ENCODE data around the gene KCNMA1.
A peak's percentile ranks its signal among the peaks of the same experiment; 100 is the strongest.

Gene KCNMA1

DNA sequence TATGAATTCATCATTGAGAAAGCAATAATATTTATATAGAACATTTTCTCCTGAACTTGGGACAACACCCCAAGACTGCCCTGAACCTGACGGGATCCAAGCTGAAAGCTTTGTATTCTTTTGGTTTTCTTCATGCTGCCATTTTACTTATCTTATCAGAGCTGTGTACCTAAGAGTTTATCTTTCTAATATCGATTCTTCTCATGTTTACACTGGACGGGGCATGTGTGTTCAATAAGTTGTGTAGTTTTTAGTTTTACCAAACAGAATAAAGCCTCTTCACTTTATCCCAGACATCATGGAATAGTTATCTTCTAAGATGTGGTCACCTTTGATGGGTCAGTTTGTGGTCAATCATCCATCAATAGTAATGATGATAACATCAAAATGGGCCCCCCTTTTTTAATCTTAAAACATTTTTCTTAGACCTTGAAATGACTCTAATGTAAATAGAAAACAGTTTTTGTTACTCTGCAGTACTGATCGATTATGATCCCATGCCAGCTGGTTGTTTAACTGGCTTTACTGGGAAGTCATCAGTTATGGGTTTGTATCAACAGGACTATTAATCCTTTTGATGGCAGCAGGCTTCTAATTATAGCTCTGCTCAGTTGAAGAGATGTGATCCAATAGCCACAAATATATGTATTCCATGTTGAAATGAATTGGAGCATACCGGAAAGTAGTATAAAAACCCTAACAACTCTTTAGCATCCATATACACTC, 446.1 kb downstream of the KCNMA1 start:
- no peak for DNase-seq

DNA sequence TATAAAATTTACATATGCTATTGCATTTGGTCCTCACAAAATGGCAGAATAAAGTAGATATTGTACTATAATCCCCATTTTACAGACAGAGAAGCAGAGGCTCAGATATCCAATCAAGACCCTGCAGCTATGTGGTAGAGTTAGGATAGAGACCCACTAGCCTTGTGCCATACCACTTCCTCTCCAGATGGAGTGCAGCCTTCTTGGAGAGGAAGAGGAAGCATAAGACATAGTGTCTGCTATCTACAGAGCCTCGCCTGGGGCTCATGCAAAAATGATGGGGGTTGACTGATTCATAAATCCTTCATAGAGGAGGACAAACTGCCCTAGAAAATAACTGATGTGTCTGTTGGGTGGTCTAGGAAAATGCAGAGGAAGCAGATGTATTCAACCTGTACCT, 447.3 kb downstream of the KCNMA1 start:
- no peak for DNase-seq

DNA sequence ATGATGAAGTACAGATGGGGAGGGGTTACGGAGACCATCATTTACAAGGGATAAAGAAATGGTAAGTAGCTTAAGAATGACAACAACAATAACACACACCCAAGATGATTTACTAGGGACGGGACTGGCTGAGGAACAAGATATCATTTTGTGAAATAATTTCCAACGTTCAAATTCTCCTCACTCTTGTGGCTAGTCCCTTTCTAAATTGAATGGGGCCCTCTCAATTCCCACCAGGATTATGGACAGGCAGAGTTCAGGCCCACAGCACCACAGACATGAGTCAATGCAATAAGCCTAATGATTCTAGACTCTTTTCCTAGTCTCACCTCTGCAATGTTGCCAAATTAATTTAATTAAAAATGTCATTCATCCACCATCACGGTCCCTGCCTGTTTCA, 448.1 kb downstream of the KCNMA1 start:
- DNase-seq: no peak

DNA sequence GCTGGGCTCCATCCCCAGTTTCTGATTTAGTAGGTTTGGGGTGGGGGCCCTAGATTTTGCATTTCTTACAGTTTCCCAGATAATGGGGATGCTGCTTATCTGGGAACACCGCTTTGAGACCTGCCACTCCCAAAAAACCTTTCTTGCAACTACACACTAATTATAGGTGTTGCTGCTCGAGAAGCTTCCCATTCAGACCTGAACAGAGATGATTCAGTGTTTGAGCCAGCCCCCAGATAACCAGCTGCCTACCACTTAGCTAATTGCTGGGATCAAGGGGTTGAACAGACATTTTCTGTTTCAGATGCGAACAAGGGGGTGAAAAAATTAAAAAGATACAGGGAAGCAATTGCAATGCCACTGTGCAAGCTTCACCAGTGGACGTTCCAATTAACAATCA, 448.5 kb downstream of the KCNMA1 start:
- no peak for DNase-seq

DNA sequence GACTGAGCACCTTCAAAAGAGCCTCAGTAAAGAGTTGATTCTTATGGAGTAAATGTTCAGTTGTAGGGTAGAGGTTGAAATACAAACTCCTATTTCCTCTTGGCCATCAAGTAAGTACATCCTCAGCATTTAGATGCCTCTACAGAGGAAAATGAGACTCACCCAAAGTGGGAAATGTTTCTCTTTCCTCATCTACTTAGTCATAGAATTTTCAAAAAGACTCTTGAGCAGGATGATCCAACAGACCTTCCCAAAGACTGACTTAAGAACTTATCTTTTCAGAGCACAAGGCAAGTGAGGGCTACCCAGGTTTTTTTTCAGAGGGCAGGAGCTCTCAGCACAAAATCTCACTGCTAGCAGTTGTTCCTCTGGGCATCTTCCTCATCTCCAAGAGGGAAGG, 449.1 kb downstream of the KCNMA1 start:
- DNase-seq: no peak

DNA sequence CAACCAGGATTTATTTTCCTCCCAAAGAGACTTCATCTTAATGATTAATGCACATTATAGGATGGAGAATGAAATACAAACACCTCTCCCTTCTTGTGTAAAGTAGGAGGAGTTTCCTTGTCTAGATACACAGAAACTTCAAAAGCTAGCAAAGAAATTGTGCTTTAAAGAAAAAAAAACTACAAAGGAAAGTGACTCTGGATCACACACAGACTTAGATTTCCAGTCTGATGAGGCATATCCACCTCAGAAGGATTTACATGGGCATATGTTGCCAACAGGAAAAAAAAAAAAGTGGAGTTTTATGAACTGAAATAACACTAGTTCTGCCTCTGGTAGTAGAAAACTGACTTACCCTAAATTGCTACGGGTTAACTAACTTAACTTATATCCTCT, 449.6 kb downstream of the KCNMA1 start:
- no peak for DNase-seq

DNA sequence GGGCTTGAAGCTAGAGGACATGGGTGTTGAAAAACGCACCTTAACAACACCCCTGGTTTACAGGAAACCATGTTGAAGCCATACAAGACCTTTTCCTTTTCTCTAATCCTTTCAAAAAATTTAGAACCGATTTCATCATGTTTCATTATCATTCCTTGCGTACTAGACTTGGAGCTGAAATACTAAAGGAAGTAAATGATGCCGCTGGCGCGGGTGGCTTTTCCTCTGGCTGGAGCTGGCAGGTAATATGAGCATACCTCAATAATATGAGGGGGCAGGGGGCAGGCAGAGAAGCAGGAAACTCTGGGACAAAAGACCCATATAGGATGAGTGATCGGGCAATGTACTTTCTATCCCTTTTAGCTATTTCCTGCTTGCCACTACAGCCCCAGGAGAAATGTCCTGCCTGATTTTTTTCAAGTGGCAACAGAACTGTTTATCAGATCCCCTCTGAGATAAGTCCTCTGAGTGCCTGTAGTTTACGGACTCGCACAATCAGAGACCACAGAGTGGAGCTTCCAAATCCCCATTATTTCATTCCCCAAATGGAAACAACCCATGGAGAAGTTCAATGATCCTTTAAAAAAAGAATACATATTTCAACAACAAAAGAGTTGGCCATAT, 450.1 kb downstream of the KCNMA1 start:
- no peak for DNase-seq

DNA sequence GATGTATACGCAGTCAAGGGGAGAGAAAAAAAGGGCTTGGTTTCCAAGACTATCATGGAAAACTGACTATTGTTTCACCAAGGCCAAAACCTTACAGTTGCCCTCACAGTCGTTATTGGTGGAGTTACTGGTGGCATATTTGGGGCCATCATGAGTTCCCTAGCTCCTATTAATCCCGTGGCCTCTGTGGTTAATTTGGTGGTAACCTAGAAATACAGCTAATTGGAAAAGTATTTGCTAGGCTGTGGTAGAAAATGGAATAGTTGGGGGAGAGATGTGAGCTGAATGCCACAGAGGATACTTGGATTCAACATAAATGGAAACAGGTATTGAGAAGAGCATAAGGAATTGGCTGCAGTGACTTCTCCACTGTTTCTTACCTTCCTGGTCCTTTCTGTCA, 450.7 kb downstream of the KCNMA1 start:
- DNase-seq: no peak

DNA sequence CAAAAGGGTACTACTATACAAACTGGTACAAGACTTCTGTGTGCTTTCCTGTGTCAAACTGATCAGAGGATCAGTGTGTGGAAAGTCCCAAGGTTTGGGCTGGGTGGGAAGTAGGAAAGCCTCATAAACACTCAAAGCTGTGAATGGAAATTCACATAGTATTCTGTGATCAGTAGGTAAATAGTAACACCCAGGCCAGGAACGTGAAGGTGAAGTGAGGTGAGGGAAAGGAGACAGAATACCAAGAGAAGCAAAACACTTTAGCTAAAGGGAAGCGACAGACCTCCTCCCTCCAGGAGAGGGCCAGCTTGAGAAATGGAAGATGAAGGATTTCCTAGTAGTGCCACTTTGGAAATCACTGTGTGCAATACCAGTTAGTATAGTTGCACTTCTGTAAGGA, 451.9 kb downstream of the KCNMA1 start:
- DNase-seq: no peak

DNA sequence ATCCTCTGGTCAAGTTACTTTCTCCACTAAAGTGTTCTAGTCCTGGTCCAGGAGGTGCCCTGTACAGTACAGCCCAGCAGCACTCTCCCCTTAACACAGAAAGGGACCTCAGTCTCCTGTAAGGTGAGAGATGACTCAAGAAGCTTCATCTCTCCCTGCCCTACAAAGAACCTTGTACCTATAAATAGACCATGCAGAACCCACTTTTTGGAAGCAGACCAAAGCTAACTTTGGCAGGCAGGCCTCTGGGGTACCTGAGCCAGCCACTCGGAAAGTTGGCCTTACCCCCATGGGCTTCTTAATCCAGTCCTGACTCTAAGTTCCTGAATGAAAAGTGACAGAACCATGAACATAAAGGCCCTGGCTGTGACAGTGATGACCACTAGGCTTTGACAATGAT, 454.8 kb downstream of the KCNMA1 start:
- DNase-seq: no peak

DNA sequence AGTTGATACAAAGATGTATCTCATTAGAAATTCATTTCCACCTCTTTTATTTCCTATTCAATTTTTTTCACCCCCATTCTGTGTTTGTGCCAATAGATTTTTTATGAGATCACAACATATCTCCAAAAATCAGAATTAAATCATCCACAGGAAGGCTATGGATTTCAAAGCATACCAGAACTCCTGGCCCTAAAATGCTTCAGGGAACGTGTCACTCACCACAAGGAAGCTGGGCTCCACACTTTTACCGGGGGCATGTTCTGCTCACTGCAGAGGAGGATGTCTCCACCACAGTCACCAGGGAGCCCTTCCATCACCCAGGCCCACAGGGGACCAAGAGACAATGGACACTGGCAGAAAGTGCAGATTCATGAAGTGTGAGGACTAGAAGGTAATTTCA, 456.8 kb downstream of the KCNMA1 start:
- no peak for DNase-seq

DNA sequence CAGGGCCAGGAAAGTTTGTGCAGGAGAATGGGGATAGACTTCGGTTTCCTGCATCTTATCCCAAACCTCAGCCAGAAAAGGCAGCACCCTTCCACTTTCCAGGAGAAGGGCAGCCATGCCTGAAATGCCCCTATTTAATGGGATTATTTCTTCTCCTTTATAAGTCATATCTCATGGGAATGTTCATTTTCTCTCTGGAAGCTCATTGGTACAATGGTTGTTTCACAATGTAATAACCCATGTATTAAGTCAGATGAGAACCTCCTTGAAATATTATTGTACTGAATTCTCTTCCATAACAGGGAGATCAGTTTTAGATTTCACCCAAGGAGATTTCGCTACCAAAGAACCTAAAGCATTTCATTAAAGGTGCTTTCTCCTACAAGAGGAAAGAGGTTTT, 457.5 kb downstream of the KCNMA1 start:
- no peak for DNase-seq

DNA sequence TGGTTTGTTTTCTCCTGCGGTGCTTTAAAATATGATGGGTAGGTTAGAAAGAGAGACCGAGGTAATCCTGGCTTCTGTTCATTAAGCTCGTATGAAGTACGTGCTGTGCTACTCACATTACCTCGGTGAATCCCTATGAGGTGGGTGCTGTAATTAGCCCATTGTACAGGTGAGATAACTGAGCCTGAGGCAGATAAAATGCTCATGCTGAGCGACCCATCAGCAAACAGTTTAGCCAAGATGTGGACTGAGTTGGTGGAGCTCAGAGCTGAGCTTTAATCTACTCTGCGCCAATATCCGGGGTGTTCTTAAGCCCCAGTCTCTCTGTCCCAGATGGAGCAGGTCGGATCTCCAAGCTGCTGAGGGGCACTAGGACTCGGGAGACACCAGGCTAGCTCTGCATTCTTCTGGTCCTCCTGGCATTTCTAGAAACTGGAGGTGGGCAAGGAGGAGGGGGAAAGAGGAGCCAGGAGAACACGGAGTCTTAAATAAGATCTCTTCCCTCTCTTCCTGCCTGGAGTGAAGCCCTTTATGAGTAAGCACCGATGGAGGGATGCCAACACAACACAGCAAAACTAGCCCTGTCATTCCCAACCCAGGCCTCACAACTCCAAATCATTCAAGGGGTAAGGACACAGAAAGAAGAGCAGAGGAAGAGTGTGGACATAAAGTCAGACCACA, 458.5 kb downstream of the KCNMA1 start:
- DNase-seq: no peak

DNA sequence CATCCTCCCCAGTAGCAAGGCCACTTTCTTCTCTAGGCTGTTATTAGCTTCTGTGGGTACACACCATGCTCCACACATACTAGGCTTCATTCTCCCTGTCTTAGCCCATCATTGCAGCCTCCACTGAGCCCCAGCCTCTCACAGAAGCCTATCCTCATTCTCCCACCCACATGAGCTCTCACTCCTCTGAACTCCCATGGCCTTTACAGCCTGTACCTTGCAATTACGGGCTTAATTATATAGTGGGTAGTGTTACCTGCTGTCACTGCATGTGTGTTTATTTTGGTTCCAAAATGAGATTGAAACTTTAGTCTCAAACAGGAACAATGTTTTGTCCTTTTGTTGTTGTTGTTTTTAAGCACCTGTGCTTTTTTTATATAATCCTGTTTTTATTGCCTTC, 460.0 kb downstream of the KCNMA1 start:
- no peak for DNase-seq

DNA sequence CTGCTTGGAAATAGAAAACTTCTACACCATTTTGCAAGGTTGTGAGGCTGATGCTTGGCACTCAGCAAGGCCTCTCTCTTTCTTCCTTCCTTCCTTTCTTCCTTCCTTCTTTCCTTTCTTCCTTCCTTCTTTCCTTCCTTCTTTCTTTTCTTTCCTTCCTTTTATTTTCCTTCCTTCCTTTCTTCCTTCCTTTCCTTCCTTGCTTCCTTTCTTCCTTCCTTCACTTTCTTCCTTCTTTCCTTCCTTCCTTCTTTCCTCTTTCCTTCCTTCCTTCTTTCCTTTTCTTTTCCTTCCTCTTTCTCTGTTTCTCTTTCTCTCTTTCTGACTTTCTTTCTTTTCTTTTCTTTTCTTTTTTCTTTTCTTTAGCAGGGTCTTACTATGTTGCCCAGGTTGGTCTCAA, 460.4 kb downstream of the KCNMA1 start:
- no peak for DNase-seq

DNA sequence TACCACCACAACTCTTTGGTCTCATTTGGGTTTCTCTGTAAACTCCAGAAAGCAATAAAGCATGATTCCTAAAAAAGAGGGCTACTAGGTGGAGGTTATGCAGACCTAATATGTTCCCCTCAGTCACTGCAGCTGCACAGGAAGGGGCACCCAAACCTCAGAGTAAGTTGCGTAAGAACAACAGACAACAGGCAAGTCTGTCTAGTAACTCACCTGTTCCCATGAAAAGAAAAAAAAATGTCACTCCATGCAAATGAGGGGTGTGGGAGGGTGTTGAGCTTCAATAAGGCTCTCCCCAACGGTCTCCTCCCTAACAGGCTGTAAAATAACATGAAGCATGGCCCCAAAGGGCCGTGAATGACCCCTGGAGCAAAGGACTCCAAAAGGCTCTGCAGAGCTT, 461.4 kb downstream of the KCNMA1 start:
- no peak for DNase-seq

DNA sequence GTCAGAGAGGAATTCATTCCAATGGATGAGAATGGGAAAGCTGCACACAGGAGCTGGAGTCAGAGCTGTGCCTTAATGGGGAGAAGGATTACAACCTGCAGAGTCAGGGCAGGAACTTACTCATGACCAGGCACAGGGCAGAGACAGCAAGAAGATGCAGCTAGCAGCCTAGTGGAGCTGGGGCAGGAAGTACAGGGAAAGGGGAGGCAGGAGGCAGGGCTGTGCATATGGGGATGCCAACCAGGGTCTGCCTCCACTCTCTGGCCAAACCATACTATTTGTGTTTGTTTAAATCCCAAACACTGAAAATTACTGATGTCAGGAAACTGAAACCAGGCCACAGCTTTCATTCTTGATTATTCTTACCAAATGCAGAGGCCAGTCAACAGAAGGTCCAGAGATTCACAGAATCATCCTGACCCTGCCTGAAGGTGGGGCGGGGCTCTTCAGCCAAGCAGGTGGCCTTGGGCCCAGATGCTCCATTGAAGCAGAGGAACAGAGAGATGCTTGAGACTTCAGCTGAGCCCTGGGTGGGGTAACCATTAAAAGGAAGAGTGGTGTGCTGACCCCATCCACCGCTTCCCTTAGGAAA, 461.9 kb downstream of the KCNMA1 start:
- no peak for DNase-seq

DNA sequence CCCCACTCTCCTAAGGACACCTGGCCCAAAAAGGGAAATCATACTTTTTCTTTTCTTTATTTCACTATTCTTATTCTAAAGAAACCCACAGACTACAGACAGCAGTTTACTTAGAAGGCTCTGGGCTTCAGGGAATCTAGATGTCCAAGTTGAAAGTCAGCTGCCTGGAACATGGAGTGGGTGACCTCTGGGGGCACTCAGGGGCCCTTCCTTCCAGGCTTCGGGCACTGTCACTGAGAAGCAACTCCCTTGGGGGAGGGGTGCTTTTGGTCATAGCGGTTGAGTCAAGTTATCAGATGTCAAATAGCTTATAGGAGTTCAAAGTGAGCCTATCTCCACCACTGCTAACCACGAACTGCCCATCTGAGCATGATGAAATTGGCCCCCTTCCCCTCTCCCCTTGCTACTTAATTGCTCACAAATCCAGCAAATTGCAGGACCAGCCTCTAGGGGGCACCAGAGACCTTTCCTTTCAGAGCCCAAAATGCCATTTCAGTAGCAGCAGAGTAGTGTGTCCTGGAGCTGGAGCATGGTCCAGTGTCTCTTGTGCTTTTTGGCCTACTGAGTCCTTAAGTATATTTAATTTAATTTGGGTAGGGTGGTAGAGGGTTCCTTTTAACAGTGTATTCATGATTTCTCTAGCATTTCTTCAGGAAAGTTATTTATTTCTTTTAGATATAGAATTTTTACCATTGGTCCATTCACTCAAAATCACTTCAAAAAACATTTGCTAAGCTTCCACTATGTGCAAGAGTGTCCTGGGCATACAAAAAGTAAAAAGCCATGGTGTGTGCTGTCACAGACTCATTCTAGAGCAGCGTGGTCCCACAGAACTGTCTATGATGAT, 463.8 kb downstream of the KCNMA1 start:
- peak; percentile 85 for DNase-seq

DNA sequence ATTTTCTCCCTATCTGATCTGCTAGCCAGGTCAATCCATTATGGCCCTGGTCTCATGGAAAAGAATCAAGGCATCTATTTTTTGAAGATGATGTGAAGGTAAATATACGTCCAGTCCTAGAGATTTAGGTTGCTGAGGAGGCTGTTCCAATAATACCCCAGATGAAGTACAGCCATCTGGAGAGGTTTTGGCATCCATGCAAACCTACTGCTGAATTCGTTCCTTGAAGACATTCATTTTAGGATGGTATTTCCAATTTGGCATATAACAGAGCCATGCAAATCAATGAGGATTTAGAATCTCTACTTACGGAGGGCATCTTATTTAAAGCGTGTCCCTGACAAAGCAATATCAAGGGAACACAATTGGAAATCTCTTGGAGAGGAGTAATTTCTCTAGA, 465.5 kb downstream of the KCNMA1 start:
- DNase-seq: no peak

DNA sequence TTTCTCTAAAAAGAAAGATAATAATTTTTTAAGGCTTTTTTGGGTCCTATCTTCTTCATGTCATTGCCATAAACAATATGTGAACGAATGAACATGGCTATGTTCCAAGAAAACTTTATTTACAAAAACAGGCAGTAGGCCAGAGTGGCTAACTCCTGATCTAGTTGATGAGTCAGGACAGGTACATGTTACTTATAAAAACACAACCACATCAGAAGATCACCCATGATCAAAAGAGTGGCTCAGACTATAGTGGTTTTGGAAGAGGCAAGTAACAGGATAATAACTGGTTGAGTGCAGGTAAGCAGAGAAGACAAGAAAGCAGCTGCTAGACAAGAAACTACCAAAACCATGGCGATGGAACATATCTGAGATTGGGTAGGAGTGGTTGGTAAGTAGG, 468.7 kb downstream of the KCNMA1 start:
- no peak for DNase-seq

DNA sequence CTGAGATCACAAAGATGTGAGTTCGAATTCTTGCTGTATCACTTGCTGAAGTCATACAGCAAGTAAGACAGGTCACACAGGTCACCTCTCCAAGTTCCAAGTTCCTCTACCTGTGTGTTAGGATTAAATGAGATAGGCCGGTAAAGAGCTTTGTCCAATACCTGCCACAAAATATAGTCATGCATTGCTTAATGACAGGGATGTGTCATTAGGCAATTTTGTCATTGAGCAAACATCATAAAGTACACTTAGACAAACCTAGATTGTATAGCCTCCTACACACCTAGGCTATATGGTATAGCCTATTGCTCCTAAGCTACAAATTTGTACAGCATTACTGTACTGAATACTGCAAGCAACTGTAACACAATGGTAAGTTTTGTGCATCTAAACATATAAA, 469.4 kb downstream of the KCNMA1 start:
- no peak for DNase-seq

DNA sequence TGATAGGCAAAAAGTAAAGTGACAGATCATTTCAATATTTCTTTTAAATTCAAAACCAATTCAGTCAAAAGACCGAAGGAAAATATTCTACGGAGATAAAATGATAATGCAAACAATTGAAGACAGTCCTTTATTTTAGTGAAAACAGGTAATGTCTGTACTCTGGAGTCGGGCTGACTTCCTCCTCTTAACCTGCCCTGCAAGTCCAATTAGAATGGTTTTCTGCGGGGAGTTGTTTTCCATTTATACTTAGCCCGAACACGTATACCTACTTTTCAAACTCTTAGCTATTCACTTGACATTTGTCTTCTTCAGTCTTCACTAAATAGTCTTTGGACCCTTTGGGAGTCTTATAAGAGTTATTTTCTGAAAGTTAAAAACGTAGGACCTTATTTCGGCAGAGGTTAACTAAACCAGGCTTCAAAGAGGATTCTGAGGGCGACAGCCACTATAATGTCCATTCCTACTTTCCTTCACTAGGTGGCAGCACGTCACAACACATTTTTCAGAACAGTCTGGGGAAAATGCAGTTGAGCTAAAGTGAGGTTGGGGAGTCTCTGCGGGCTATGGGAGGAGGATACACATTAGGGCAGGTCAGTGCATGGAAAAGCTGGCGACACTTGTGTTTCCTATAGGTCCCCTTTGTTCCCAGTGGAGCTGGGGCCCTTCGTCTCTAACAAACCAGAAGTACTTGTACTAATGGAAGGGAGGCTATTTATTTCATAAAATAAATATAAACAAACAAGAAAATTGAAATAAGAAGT, 472.0 kb downstream of the KCNMA1 start:
- DNase-seq: peak; percentile 66
